ENCODE measurements around the gene ALG11.
"Not testable (repeated sequence)": the region's sequence is repeated elsewhere in the genome, so short reads cannot be mapped to it uniquely, and the experiment has no call there.

ALG11 gene

DNA sequence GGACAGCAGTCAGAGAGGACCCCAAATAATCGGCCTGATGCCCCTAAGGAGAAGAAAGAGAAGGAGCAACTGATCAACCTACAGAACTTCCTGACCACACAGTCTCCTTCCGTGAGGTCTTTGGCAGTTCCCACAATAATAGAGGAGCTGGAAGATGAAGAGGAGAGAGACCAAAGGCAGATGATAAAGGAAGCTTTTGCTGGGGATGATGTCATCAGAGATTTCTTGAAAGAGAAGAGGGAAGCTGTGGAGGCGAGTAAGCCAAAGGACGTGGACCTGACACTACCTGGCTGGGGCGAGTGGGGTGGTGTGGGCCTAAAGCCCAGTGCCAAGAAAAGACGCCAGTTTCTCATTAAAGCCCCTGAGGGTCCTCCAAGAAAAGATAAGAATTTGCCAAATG is 18.2 kb downstream of the ALG11 start:
- DNase-seq, result not testable (repeated sequence)

DNA sequence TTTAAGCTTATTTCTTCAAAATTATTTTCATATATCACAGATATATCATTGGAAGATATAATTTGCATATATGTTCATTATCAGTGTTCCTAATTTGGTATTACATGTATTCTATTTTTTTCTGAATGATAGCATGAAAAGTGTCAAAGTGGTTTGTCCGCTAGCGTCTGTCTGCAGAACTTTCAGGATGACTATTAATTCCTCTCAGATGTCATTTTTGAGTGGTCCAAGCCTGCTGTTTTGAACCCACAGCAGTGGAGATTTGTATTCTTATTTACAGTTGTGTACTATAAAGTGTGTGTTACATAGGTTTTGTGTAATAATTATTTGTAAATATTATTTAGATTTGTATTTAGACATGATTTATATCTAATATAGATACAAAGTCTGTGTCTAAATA is 20.8 kb downstream of the ALG11 start:
- DNase-seq, result no peak

DNA sequence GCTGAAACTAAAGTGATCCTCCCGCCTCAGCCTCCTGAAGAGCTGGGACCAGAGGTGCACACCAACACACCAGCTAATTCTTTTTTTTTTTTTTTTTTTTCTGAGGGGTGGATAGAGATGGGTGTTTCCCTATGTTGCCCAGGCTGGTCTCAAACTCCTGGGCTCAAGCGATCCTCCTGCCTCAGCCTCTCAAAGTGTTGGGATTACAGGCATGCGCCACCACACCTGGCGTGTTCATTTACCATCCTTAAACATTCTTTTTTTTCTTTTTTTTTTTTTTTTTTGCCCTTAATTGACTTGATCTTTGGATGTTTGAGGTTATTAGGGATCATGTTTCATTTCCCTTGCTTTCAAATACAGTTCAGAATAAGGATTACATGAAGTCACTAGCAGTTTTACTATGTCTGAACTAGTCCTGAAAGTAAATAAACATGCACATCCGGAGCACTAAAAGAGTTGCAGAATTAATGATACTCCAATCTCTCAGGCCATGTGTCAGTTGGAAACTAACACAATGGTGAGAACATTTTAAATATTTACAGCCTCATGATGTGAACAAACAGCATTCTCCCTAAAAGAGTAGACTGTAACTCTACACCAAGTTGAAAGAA is 22.5 kb downstream of the ALG11 start:
- DNase-seq, result no peak

DNA sequence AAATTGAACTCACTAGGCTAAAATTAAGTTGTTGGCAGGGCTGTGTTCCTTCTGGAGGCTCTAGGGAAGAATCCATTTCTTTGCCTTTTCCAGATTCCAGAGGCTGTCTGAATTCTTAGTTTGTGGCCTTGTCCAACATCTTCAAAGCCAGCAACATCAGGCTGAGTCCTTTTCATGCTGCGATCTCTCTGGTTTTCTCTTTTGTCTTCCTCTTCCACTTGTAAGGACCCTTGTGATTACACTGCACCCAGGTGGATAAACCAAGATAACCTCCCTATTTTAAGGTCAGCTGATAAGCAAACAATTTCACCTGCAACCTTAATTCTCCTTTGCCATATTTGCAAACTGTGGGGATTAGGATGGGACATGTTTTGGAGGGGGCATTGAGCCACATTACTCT is 23.8 kb downstream of the ALG11 start:
- DNase-seq, result no peak

DNA sequence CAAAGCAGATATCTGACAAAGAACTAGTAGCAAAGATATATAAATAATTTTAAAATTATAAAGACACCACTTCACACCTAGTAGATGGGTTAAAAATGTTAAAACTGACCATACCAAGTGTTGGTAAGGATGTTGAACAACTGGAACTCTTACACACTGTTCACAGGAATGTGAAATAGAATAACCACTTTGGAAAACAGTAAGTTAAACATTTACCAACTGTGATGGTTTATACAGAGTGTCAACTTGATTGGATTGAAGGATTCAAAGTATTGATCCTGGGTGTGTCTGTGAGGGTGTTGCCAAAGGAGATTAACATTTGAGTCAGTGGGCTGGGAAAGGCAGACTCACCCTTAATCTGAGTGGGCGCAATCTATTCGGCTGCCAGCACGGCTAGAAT is 31.5 kb downstream of the ALG11 start:
- no peak for DNase-seq

DNA sequence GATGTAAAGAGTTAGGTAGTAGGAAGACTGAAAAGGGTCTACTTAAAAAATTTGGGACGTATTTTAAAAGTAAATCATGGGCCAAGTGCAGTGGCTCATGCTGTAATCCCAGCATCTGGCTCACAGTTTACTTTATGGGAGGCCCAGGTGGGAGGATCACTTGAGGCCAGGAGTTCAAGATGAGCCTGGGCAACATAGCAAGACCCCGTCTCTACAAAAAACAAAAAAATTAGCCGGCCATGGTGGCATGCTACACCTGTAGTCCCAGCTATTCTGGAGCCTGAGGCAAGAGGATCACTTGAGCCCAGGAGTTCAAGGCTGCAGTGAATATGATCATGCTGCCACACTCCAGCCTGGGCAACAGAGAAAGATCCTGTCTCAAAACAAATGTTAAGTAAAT is 35.3 kb downstream of the ALG11 start:
- no peak for DNase-seq

DNA sequence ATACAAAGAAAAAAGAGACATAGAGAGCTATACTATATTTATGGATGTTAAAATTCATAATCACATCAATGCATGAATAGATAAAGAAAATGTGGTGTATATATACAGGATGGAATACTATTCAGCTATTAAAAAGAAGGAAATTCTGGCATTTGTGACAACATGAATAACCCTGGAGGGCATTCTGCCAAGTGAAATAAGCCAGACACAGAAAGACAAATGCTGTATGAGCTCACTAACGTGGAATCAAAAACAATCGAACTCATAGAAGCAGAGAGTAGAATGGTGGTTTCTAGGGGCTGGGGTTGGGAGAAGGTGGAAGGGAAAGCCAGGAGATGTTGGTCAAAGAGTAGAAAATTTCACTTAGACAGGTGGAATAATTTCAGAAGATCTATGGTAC is 36.3 kb downstream of the ALG11 start:
- DNase-seq, result no peak

DNA sequence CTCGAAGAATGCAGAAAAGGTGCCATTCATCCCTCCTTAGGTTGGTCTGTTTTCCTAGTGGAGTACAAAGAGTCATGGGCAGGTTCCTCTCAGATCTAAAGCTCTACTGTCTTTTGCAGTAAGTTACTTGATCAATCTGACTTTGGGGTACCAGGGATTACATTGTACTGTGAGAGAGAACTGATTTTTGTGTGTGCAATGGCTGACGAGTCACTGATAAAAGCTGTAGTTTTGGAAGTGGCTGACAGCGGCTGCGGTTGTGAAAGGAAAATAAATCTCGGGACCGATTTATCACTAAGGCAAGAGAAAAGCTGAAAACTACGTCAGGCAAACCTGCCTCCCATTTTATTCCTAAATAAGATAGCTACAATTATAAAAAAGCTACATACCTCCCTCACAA is 39.2 kb downstream of the ALG11 start:
- DNase-seq, result no peak

DNA sequence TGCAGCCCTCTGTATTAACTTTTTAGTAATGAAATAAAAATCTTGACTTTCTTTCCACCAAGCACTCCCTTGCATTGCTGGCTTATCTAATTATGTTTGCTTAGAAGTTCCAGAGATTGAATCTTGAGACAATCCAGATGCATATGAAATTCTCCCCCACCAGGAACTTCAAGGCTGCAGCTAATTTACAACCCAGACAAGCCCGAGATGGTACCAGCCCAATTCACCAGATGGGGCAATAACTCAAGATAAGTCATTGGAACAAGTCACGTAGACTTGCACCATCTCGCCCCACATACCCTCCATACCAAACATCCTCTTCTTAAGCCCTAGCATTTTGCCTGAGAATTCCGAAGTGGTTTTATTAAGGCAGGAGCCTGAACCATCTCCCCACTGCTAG is 41.3 kb downstream of the ALG11 start:
- no peak for DNase-seq

DNA sequence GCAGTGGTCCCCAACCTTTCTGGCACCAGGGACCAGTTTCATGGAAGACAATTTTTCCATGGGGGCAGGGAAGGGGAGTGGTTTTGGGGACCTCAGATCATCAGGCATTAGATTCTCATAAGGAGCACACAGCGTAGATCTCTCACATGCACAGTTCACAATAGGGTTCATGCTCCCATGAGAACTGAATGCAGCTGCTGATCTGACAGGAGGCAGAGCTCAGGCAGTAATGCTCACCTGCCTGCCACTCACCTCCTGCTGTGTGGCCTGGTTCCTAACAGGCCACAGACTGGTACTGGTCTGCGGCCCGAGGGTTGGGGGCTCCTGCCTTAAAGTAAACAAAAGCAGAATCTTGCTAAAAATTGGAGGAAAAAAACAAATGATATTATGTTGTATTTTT is 48.9 kb downstream of the ALG11 start:
- DNase-seq, result not testable (repeated sequence)

DNA sequence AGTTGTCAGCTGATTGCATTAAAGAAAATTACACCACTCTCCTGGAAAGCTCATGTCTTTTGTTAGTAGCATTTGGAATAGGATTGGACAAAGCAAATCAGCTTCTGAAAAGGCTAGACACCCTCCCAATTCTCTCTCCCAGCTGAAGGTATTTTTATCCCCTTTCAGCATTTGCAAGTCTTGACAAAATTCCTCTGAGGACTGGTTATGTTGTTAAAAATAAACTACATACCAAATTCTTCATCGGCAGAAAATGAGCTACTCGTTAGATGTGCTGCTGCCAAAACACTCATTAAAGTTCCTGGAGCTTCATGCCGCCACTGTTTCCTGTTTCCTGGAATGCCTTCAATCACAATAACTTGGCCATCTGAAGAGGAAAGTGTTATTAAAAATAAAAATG is 49.4 kb downstream of the ALG11 start:
- DNase-seq, result no peak

DNA sequence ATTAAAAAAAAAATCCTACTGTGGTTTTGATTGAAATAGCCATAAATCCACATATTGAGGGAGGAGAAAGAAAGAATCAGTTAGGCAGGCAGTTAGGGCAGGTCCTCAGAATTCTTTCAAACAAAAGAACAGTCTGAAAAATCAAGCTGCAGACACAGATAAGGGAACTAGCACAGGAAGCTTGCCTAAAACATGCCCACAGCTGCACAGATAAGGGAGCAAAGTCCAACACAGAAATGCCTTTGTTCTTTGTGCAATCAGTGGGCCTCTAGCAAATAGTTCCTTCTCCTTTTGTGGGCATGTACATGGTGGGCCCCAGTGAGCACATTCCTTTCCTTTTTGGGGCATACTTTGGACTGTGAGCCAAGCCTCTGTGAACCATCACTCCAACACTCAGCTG is 55.0 kb downstream of the ALG11 start:
- DNase-seq, result peak; percentile 47

DNA sequence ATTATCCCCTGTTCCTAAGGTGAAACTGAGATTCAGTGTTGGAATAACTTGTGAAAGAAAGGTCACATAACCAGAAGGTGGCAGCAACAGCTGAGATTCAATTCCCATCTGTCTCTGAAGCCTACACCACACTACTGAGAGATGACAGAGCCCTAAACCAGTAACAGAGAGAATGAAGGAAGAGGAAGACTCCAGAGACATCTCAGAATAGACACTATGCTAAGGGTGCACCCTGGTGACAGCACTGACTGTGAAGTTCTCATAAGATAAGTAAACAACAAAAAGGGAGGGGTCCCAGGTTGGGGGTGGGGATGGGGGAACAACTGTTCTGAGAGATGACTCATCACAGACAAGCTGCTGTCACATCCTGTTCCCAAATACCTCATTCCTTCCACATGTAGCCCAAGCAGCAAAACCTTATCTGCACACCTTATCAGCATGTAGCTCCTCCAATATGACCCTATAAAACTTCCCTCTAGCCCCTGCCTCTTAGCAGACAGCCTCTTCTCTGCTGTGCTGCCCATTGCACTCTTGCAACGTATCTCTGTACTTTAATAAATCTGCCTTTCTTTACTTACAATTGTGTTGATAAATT is 58.8 kb downstream of the ALG11 start:
- DNase-seq, result peak; percentile 22
